Measurements from ENCODE around the gene PLEKHM3.

PLEKHM3 gene

GRCh38 chr2:207993151-207993763, 32.1 kb downstream of the PLEKHM3 start:
- CTCF ChIA-PET, result no interaction called here
- POLR2A ChIA-PET, result no interaction called here
- DNase-seq (ENCODE audit: extremely low spot score), result no peak
- no peak for TF ChIP-seq BHLHE40 (IDR thresholded peaks at IDR 0.05; ENCODE audit: borderline replicate concordance)
- no peak for TF ChIP-seq ELF4 (IDR thresholded peaks at IDR 0.05)
- no peak for TF ChIP-seq ARNT (IDR thresholded peaks at IDR 0.05)
- no peak for TF ChIP-seq FOXM1 (IDR thresholded peaks at IDR 0.05; ENCODE audit: borderline replicate concordance)
- TF ChIP-seq SP1 (IDR thresholded peaks at IDR 0.05), result no peak
- TF ChIP-seq CTBP1 (IDR thresholded peaks at IDR 0.05; ENCODE audit: borderline replicate concordance), result no peak
- TF ChIP-seq TARDBP (IDR thresholded peaks at IDR 0.05), result no peak
- no peak for TF ChIP-seq PKNOX1 (IDR thresholded peaks at IDR 0.05)
- TF ChIP-seq LEF1 (IDR thresholded peaks at IDR 0.05; ENCODE audit: borderline replicate concordance), result no peak
- TF ChIP-seq NFRKB (IDR thresholded peaks at IDR 0.05), result no peak
- TF ChIP-seq FOXK2 (IDR thresholded peaks at IDR 0.05), result no peak
- TF ChIP-seq SUZ12 (IDR thresholded peaks at IDR 0.05), result no peak
- no peak for TF ChIP-seq ZNF384 (IDR thresholded peaks at IDR 0.05)

DNA sequence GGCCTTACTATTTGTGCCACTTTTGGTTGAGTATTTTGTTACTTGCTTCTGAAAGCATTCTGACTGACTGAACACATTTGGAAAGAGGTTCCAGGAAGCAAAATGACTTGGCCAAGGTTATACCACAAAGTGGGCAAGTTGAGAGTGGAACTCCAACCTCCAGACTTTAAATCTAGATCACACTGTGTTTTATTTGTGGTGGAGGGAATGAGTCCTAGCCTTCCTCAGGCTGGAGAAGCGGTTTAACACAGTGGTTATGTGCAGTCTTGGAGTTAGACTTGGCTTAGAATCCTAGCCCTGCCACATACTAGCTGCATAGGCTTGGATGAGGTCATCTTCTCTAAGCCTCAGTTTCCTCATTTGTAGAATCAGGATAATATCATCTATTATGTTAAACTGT, 33.4 kb downstream of the PLEKHM3 start:
- ChIA-PET CTCF (no interaction called here), POLR2A (no interaction called here)
- TF ChIP-seq ARNT (IDR thresholded peaks at IDR 0.05) (no peak), FOXM1 (IDR thresholded peaks at IDR 0.05; ENCODE audit: borderline replicate concordance) (no peak), NFRKB (IDR thresholded peaks at IDR 0.05) (no peak)
- no peak for DNase-seq (ENCODE audit: extremely low spot score)

DNA sequence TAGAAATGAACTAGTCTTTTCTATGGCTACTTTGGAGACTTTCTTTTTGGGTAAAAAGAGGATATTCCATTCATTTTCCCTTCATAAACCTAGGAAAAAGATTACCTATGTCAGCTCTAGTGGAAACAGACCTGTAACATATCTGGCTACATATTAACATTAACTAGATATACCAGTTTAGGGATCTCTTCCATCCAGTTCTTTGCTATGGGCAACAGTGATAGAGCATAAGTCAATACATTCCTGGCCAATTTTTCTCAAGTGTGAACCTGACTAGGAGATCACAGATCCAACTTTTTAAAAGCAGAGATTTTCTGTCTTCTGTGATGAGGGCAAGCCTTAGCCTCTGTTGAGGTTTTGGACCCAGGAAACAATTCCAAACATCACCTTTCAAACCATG, 34.5 kb downstream of the PLEKHM3 start:
- no peak for TF ChIP-seq FOXM1 (IDR thresholded peaks at IDR 0.05; ENCODE audit: borderline replicate concordance)
- TF ChIP-seq NFRKB (IDR thresholded peaks at IDR 0.05), result no peak
- TF ChIP-seq SUZ12 (IDR thresholded peaks at IDR 0.05), result no peak
- no peak for TF ChIP-seq FOXA1 (IDR thresholded peaks at IDR 0.05)
- TF ChIP-seq ZNF384 (IDR thresholded peaks at IDR 0.05), result no peak
- no peak for TF ChIP-seq ARNT (IDR thresholded peaks at IDR 0.05)
- TF ChIP-seq FOXK2 (IDR thresholded peaks at IDR 0.05), result no peak
- no peak for TF ChIP-seq LEF1 (IDR thresholded peaks at IDR 0.05; ENCODE audit: borderline replicate concordance)
- TF ChIP-seq TARDBP (IDR thresholded peaks at IDR 0.05), result no peak
- TF ChIP-seq HDGF (IDR thresholded peaks at IDR 0.05; ENCODE audit: borderline replicate concordance), result no peak
- no peak for TF ChIP-seq ELF4 (IDR thresholded peaks at IDR 0.05)
- TF ChIP-seq L3MBTL2 (conservative IDR thresholded peaks at IDR 0.05), result no peak
- TF ChIP-seq BHLHE40 (IDR thresholded peaks at IDR 0.05; ENCODE audit: borderline replicate concordance), result no peak
- no peak for TF ChIP-seq PKNOX1 (IDR thresholded peaks at IDR 0.05)
- no peak for TF ChIP-seq CTBP1 (IDR thresholded peaks at IDR 0.05; ENCODE audit: borderline replicate concordance)
- no peak for TF ChIP-seq SP1 (IDR thresholded peaks at IDR 0.05)
- CTCF ChIA-PET, result no interaction called here
- DNase-seq (ENCODE audit: extremely low spot score), result no peak
- POLR2A ChIA-PET, result no interaction called here

- ChIA-PET POLR2A (no interaction called here), CTCF (no interaction called here)
- TF ChIP-seq BHLHE40 (IDR thresholded peaks at IDR 0.05; ENCODE audit: borderline replicate concordance), result no peak
- no peak for TF ChIP-seq HDGF (IDR thresholded peaks at IDR 0.05; ENCODE audit: borderline replicate concordance)
- TF ChIP-seq L3MBTL2 (conservative IDR thresholded peaks at IDR 0.05), result no peak
- no peak for TF ChIP-seq SP1 (IDR thresholded peaks at IDR 0.05)
- no peak for TF ChIP-seq FOXM1 (IDR thresholded peaks at IDR 0.05; ENCODE audit: borderline replicate concordance)
- TF ChIP-seq ELF4 (IDR thresholded peaks at IDR 0.05), result no peak
- TF ChIP-seq PKNOX1 (IDR thresholded peaks at IDR 0.05), result no peak
- TF ChIP-seq LEF1 (IDR thresholded peaks at IDR 0.05; ENCODE audit: borderline replicate concordance), result no peak
- TF ChIP-seq CTBP1 (IDR thresholded peaks at IDR 0.05; ENCODE audit: borderline replicate concordance), result no peak
- TF ChIP-seq NFRKB (IDR thresholded peaks at IDR 0.05), result no peak
- no peak for TF ChIP-seq SUZ12 (IDR thresholded peaks at IDR 0.05)
- TF ChIP-seq FOXK2 (IDR thresholded peaks at IDR 0.05), result no peak
- TF ChIP-seq FOXA1 (IDR thresholded peaks at IDR 0.05), result no peak
- no peak for TF ChIP-seq TARDBP (IDR thresholded peaks at IDR 0.05)
- TF ChIP-seq ARNT (IDR thresholded peaks at IDR 0.05), result no peak
- no peak for DNase-seq (ENCODE audit: extremely low spot score)
Measured at GRCh38 chr2:207988975-207989374, 36.4 kb downstream of the PLEKHM3 start.

GRCh38 chr2:207987025-207987716, 38.2 kb downstream of the PLEKHM3 start:
- CTCF ChIA-PET, result interaction anchor here (1.0 kb wide), 1 partner anchor 16 kb away, joined by 3 read pairs; no protein-coding TSS in a partner anchor
- TF ChIP-seq HDGF (IDR thresholded peaks at IDR 0.05; ENCODE audit: borderline replicate concordance), result no peak
- TF ChIP-seq LEF1 (IDR thresholded peaks at IDR 0.05; ENCODE audit: borderline replicate concordance), result no peak
- TF ChIP-seq NFRKB (IDR thresholded peaks at IDR 0.05), result no peak
- TF ChIP-seq ZNF384 (IDR thresholded peaks at IDR 0.05), result no peak
- TF ChIP-seq FOXM1 (IDR thresholded peaks at IDR 0.05; ENCODE audit: borderline replicate concordance), result no peak
- TF ChIP-seq TARDBP (IDR thresholded peaks at IDR 0.05), result no peak
- TF ChIP-seq SUZ12 (IDR thresholded peaks at IDR 0.05), result no peak
- TF ChIP-seq ELF4 (IDR thresholded peaks at IDR 0.05), result no peak
- no peak for TF ChIP-seq CTBP1 (IDR thresholded peaks at IDR 0.05; ENCODE audit: borderline replicate concordance)
- TF ChIP-seq ARNT (IDR thresholded peaks at IDR 0.05), result no peak
- no peak for TF ChIP-seq BHLHE40 (IDR thresholded peaks at IDR 0.05; ENCODE audit: borderline replicate concordance)
- DNase-seq (ENCODE audit: extremely low spot score), result no peak
- POLR2A ChIA-PET, result no interaction called here

Measured in HEK293T (cell line).